K562 (cell line): ENCODE data around the gene TESK2. TPM values are rescaled to one million over a fixed set of nuclear protein-coding genes. Genes with fewer than 3 reads are reported as not detected.

Experiments
- CEBPG ChIP-seq, 3 experiments: fragments of 200-800 bp in 1 of 3; sonication (Bioruptor generic) in 1 of 3; sonication (generic) in 1 of 3; formaldehyde crosslinking in 1 of 3; IDR thresholded peaks in 2 of 3; conservative IDR thresholded peaks in 1 of 3; 2 replicates each; pipeline versions ENCODE4 v1.6.1 to v1.8.0; 2016 to 2022; ENCODE audit warnings: missing compliant biosample characterization in 2 of 3, missing genetic modification characterization in 2 of 3, mild to moderate bottlenecking in 1 of 3, missing genetic modification reagents in 1 of 3
- ELF4 ChIP-seq: fragments of 450-650 bp; formaldehyde crosslinking; IDR thresholded peaks from 2 replicates; pipeline ENCODE4 v1.4.0; 2022; ENCODE audit warnings: missing genetic modification characterization
- EP300 ChIP-seq: IDR thresholded peaks from 2 replicates; pipeline ENCODE4 v1.6.1; 2012; ENCODE audit warnings: low read length, improper control_type of control experiment
- MAFG ChIP-seq: fragments of 450-650 bp; conservative IDR thresholded peaks from 2 replicates; pipeline ENCODE4 v1.6.1; 2016; ENCODE audit warnings: missing genetic modification characterization, missing compliant biosample characterization
- NELFE ChIP-seq: IDR thresholded peaks from 2 replicates; pipeline ENCODE4 v1.6.1; 2011; ENCODE audit warnings: mild to moderate bottlenecking; ENCODE audit not compliant: insufficient read depth, insufficient read length
- NR2C2 ChIP-seq, 2 experiments: fragments of 200-800 bp in 1 of 2; sonication (Bioruptor generic) in 1 of 2; sonication (generic) in 1 of 2; formaldehyde crosslinking in 1 of 2; IDR thresholded peaks; 2 replicates each; pipeline versions ENCODE4 v1.6.1 to v1.8.0; 2016 to 2022; ENCODE audit warnings: mild to moderate bottlenecking in 1 of 2, missing compliant biosample characterization in 1 of 2, missing genetic modification characterization in 1 of 2, missing genetic modification reagents in 1 of 2
- PHF21A ChIP-seq: fragments of 450-650 bp; IDR thresholded peaks from 2 replicates; pipeline ENCODE4 v1.6.1; 2017; ENCODE audit warnings: low read depth, borderline replicate concordance
- RB1 ChIP-seq: fragments of 450-650 bp; IDR thresholded peaks from 2 replicates; pipeline ENCODE4 v1.6.1; 2017; ENCODE audit warnings: low read depth, mild to moderate bottlenecking
- SPI1 ChIP-seq: IDR thresholded peaks from 2 replicates; pipeline ENCODE4 v1.6.1; 2011; ENCODE audit warnings: low read depth, low read length, control low read depth, borderline replicate concordance
- TCF7 ChIP-seq: sonication (generic); IDR thresholded peaks from 2 replicates; pipeline ENCODE4 v1.6.1; 2016; ENCODE audit warnings: antibody characterized with exemption, borderline replicate concordance
- TGIF2 ChIP-seq: sonication (generic); formaldehyde crosslinking; IDR thresholded peaks from 2 replicates; pipeline ENCODE4 v1.8.1; 2022; ENCODE audit warnings: mild to moderate bottlenecking, missing genetic modification reagents, moderate library complexity
- THAP7 ChIP-seq: fragments of 250-450 bp; sonication (Bioruptor Pico); IDR thresholded peaks from 2 replicates; pipeline ENCODE4 v1.5.0; 2021
- XRCC3 ChIP-seq: fragments of 450-650 bp; IDR thresholded peaks from 2 replicates; pipeline ENCODE4 v1.6.1; 2017; ENCODE audit warnings: mild to moderate bottlenecking, moderate library complexity
- ZFPM2 ChIP-seq: fragments of 250-450 bp; sonication (Bioruptor Pico); IDR thresholded peaks from 2 replicates; pipeline ENCODE4 v1.5.1; 2022; ENCODE audit warnings: mild to moderate bottlenecking
- ZNF431 ChIP-seq: sonication (generic); formaldehyde crosslinking; IDR thresholded peaks from 2 replicates; pipeline ENCODE4 v1.8.0; 2022; ENCODE audit warnings: mild to moderate bottlenecking, missing genetic modification reagents
- ZNF785 ChIP-seq: fragments of 250-450 bp; sonication (Bioruptor Pico); IDR thresholded peaks from 2 replicates; pipeline ENCODE4 v1.4.0; 2020; ENCODE audit warnings: mild to moderate bottlenecking
- polyA plus RNA-seq, 8 experiments: library from polyadenylated mRNA; depleted of rRNA in 4 of 8; stranded (reverse) in 5 of 8; unstranded in 3 of 8; fragments of >200 nt; fragmentation: Nextera tagmentation in 2 of 8; fragmentation: Illumina TruSeq in 1 of 8; extraction: Ambion mirVana in 2 of 8; extraction: Trizol in 1 of 8; gene quantifications; 2 replicates each; pipeline versions ENCODE4 v1.2.1 to v1.2.3, GENCODE V29; 2011 to 2014; ENCODE audit warnings: inconsistent platforms in 1 of 8, missing spikeins in 1 of 8
- total RNA-seq, 7 experiments: library from RNA; depleted of rRNA in 6 of 7; stranded (reverse); fragments of >200 nt in 6 of 7; fragmentation: Illumina TruSeq in 2 of 7; extraction: Trizol in 2 of 7; gene quantifications; 2 replicates each; pipeline versions ENCODE4 v1.2.1 to v1.2.3, GENCODE V29; 2011 to 2021; ENCODE audit warnings: low replicate concordance in 1 of 7
- TF ChIP-seq, protein P1 (sequence below): fragments of 450-650 bp; formaldehyde crosslinking; IDR thresholded peaks from 2 replicates; pipeline ENCODE4 v1.4.0; 2020; ENCODE audit warnings: mild to moderate bottlenecking, moderate library complexity
- TF ChIP-seq, protein P2 (sequence below): sonication (generic); formaldehyde crosslinking; IDR thresholded peaks from 2 replicates; pipeline ENCODE4 v1.8.0; 2022; ENCODE audit warnings: missing genetic modification reagents, mild to moderate bottlenecking, borderline replicate concordance
- TF ChIP-seq, protein P3 (sequence below): fragments of 450-650 bp; formaldehyde crosslinking; IDR thresholded peaks from 2 replicates; pipeline ENCODE4 v1.4.0; 2022; ENCODE audit warnings: mild to moderate bottlenecking, moderate library complexity
- TF ChIP-seq, protein P4 (sequence below): IDR thresholded peaks from 2 replicates; pipeline ENCODE4 v1.6.1; 2011; ENCODE audit not compliant: insufficient read length; ENCODE audit errors: extremely low read depth
- TF ChIP-seq, protein P5 (sequence below): fragments of 250-450 bp; sonication (Bioruptor Pico); IDR thresholded peaks from 2 replicates; pipeline ENCODE4 v1.4.0; 2020; ENCODE audit warnings: mild to moderate bottlenecking

TESK2 gene
- total and polyA plus RNA-seq, 9 of the 15 experiments (the other 6 are each of a cell fraction or from before 2014, with no cell fraction given) = 1.6 to 5.3 (median 3.7) TPM

GRCh38 chr1:45339789-45340558, 151.0 kb downstream of the TESK2 start, which contains the start of the genes MUTYH and TOE1 (continued):
- TF ChIP-seq XRCC3 = no peak
- TF ChIP-seq ZNF431 (CRISPR knock-in tag) = peak; percentile 62; the same call in 1 of the 2 replicates
- peak; percentile 86 for TF ChIP-seq RB1
- no peak for TF ChIP-seq ZNF785 (CRISPR knock-in tag)
- TF ChIP-seq SPI1 = no peak
- no peak for TF ChIP-seq NELFE
- TF ChIP-seq CEBPG (CRISPR knock-in tag; IDR thresholded peaks at IDR 0.05) = no peak
- TF ChIP-seq CEBPG (tag; conservative IDR thresholded peaks at IDR 0.05 in 1 of 2, IDR thresholded peaks at IDR 0.05 in 1 of 2) = no peak
- TF ChIP-seq ZFPM2 (CRISPR knock-in tag) = no peak
- TF ChIP-seq NR2C2 (CRISPR knock-in tag; IDR thresholded peaks at IDR 0.05) = peak; percentile 74
- TF ChIP-seq NR2C2 (tag; IDR thresholded peaks at IDR 0.05) = peak; percentile 94
- TF ChIP-seq, protein P1, sequence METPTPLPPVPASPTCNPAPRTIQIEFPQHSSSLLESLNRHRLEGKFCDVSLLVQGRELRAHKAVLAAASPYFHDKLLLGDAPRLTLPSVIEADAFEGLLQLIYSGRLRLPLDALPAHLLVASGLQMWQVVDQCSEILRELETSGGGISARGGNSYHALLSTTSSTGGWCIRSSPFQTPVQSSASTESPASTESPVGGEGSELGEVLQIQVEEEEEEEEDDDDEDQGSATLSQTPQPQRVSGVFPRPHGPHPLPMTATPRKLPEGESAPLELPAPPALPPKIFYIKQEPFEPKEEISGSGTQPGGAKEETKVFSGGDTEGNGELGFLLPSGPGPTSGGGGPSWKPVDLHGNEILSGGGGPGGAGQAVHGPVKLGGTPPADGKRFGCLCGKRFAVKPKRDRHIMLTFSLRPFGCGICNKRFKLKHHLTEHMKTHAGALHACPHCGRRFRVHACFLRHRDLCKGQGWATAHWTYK (CRISPR knock-in tag) = peak; percentile 40; the same call in 1 of the 2 replicates
- TF ChIP-seq MAFG (tag) = no peak
- TF ChIP-seq TGIF2 (CRISPR knock-in tag) = no peak
- TF ChIP-seq, protein P2, sequence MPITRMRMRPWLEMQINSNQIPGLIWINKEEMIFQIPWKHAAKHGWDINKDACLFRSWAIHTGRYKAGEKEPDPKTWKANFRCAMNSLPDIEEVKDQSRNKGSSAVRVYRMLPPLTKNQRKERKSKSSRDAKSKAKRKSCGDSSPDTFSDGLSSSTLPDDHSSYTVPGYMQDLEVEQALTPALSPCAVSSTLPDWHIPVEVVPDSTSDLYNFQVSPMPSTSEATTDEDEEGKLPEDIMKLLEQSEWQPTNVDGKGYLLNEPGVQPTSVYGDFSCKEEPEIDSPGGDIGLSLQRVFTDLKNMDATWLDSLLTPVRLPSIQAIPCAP (CRISPR knock-in tag) = peak; percentile 38; the same call in 1 of the 2 replicates
- TF ChIP-seq, protein P3, sequence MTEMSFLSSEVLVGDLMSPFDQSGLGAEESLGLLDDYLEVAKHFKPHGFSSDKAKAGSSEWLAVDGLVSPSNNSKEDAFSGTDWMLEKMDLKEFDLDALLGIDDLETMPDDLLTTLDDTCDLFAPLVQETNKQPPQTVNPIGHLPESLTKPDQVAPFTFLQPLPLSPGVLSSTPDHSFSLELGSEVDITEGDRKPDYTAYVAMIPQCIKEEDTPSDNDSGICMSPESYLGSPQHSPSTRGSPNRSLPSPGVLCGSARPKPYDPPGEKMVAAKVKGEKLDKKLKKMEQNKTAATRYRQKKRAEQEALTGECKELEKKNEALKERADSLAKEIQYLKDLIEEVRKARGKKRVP = no peak
- TF ChIP-seq ELF4 = peak; percentile 11; the same call in 1 of the 2 replicates
- no peak for TF ChIP-seq THAP7 (CRISPR knock-in tag)
- TF ChIP-seq PHF21A = no peak
- TF ChIP-seq, protein P4, sequence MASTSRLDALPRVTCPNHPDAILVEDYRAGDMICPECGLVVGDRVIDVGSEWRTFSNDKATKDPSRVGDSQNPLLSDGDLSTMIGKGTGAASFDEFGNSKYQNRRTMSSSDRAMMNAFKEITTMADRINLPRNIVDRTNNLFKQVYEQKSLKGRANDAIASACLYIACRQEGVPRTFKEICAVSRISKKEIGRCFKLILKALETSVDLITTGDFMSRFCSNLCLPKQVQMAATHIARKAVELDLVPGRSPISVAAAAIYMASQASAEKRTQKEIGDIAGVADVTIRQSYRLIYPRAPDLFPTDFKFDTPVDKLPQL = no peak
- TF ChIP-seq EP300 = no peak; the same call in 1 of the 2 replicates
- 0 out of 2 replicates have a peak, but pooled peaks have one; percentile 4 for TF ChIP-seq TCF7
- TF ChIP-seq, protein P5, sequence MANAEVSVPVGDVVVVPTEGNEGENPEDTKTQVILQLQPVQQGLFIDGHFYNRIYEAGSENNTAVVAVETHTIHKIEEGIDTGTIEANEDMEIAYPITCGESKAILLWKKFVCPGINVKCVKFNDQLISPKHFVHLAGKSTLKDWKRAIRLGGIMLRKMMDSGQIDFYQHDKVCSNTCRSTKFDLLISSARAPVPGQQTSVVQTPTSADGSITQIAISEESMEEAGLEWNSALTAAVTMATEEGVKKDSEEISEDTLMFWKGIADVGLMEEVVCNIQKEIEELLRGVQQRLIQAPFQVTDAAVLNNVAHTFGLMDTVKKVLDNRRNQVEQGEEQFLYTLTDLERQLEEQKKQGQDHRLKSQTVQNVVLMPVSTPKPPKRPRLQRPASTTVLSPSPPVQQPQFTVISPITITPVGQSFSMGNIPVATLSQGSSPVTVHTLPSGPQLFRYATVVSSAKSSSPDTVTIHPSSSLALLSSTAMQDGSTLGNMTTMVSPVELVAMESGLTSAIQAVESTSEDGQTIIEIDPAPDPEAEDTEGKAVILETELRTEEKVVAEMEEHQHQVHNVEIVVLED (CRISPR knock-in tag) = peak; percentile 34
